GM18508 (cell line): ENCODE results near the gene CEP164.
"Not testable (repeated sequence)": the region's sequence is repeated elsewhere in the genome, so short reads cannot be mapped to it uniquely, and the experiment has no call there.

Source experiments
- ATAC-seq: cut with Tn5 transposase; IDR thresholded peaks from one replicate; pipeline ENCODE4 v1.9.1; 2021; ENCODE audit warnings: moderate number of reproducible peaks; ENCODE audit not compliant: insufficient read depth, unreplicated experiment

CEP164 gene

GRCh38 chr11:117303646-117304315 lies 23.9 kb upstream of the CEP164 start:
- ATAC-seq = no peak

GRCh38 chr11:117305145-117305544 lies 22.5 kb upstream of the CEP164 start:
- ATAC-seq = no peak

GRCh38 chr11:117309310-117309709 lies 18.3 kb upstream of the CEP164 start:
- ATAC-seq = no peak

- no peak for ATAC-seq
Observed at GRCh38 chr11:117313091-117313490, 14.6 kb upstream of the CEP164 start.

GRCh38 chr11:117313828-117314768 lies 13.6 kb upstream of the CEP164 start:
- no peak for ATAC-seq

- no peak for ATAC-seq
Observed at GRCh38 chr11:117314840-117315239, 12.8 kb upstream of the CEP164 start.

- ATAC-seq = no peak
Observed at GRCh38 chr11:117315285-117316196, 12.1 kb upstream of the CEP164 start.

- no peak for ATAC-seq
Observed at GRCh38 chr11:117316197-117316961, 11.3 kb upstream of the CEP164 start, which contains the start of gene BACE1. BACE1 (minus strand) TSS chr11:117316256; CDS start chr11:117315795, 461 bp downstream.

GRCh38 chr11:117318738-117319137 lies 8.9 kb upstream of the CEP164 start:
- ATAC-seq = no peak

GRCh38 chr11:117319214-117319840 lies 8.3 kb upstream of the CEP164 start:
- no peak for ATAC-seq

GRCh38 chr11:117327255-117327566 lies 443 bp upstream of the CEP164 start:
- not testable (repeated sequence) for ATAC-seq

- no peak for ATAC-seq
Observed at GRCh38 chr11:117328375-117329010, 839 bp downstream of the CEP164 start.

- ATAC-seq = no peak
Observed at GRCh38 chr11:117332843-117333242, 5.2 kb downstream of the CEP164 start.

- ATAC-seq = no peak
Observed at GRCh38 chr11:117333917-117334316, 6.3 kb downstream of the CEP164 start.

GRCh38 chr11:117334896-117335295 lies 7.2 kb downstream of the CEP164 start:
- ATAC-seq = no peak

GRCh38 chr11:117335399-117335798 lies 7.7 kb downstream of the CEP164 start:
- ATAC-seq = no peak

- ATAC-seq = no peak
Observed at GRCh38 chr11:117337076-117337475, 9.4 kb downstream of the CEP164 start.

- ATAC-seq = no peak
Observed at GRCh38 chr11:117345039-117345438, 17.4 kb downstream of the CEP164 start.

GRCh38 chr11:117354550-117354949 lies 26.9 kb downstream of the CEP164 start:
- ATAC-seq = no peak
